ENCODE results near the gene PTPRD. TPM values are rescaled to one million over a fixed set of nuclear protein-coding genes. Genes with fewer than 3 reads are reported as not detected.
A peak's percentile ranks its signal among the peaks of the same experiment; 100 is the strongest.

Gene PTPRD
- total RNA-seq, 1 donor from 2014 or later: 6.9 TPM

GRCh38 chr9:8349901-8350300 is 2262.9 kb downstream of the PTPRD start:
- H3K27ac ChIP-seq: no peak overlapping the region
- no peaks in the 10 kb centered on the region for H3K9me3 ChIP-seq
- H3K27me3 ChIP-seq: no peaks in the 10 kb centered on the region
- intact Hi-C loops (cut with DNase I): no loop called here
- DNase-seq (ENCODE audit: low spot score in 2 of 2): no peak
- peaks cover 0 to 3% of the 10 kb centered on the region in 2 donors for H3K4me1 ChIP-seq
- H3K36me3 ChIP-seq: no peaks in the 10 kb centered on the region
- H3K4me3 ChIP-seq: no peak overlapping the region
- no peak for TF ChIP-seq CTCF (IDR thresholded peaks at IDR 0.05)

GRCh38 chr9:8349376-8349775 is 2263.4 kb downstream of the PTPRD start:
- peaks cover 0 to 3% of the 10 kb centered on the region in 2 donors for H3K4me1 ChIP-seq
- no peaks in the 10 kb centered on the region for H3K36me3 ChIP-seq
- H3K27me3 ChIP-seq: no peaks in the 10 kb centered on the region
- intact Hi-C loops (cut with DNase I): no loop called here
- no peak for DNase-seq (ENCODE audit: low spot score in 2 of 2)
- no peak overlapping the region for H3K4me3 ChIP-seq
- H3K9me3 ChIP-seq: no peaks in the 10 kb centered on the region
- H3K27ac ChIP-seq: no peak overlapping the region
- no peak for TF ChIP-seq CTCF (IDR thresholded peaks at IDR 0.05)

DNA sequence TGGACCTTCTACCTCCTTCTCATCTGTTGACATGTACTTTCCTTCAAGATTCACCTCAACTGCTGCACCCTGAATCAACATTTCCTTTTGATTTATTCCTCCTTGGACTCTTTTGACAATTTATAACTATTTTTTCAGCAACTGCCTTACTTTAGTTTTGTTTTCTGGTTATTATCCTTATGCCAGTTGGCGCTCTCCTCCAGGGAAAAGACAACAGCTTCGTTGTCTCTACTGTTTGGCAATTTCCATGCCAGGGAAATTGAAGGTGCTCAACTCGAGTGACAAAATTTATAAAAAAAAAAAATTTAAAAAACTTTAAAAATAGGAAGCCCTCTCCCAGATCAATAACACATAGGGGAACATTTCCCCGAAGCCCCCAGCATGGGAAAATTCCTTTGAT is 2264.0 kb downstream of the PTPRD start:
- TF ChIP-seq CTCF (IDR thresholded peaks at IDR 0.05): no peak
- intact Hi-C loops (cut with DNase I): no loop called here
- no peaks in the 10 kb centered on the region for H3K36me3 ChIP-seq
- no peak for DNase-seq (ENCODE audit: low spot score in 2 of 2)
- H3K27me3 ChIP-seq: no peaks in the 10 kb centered on the region
- H3K4me1 ChIP-seq: peaks cover 0 to 3% of the 10 kb centered on the region in 2 donors
- no peak overlapping the region for H3K4me3 ChIP-seq
- H3K27ac ChIP-seq: no peak overlapping the region
- H3K9me3 ChIP-seq: no peaks in the 10 kb centered on the region

DNA sequence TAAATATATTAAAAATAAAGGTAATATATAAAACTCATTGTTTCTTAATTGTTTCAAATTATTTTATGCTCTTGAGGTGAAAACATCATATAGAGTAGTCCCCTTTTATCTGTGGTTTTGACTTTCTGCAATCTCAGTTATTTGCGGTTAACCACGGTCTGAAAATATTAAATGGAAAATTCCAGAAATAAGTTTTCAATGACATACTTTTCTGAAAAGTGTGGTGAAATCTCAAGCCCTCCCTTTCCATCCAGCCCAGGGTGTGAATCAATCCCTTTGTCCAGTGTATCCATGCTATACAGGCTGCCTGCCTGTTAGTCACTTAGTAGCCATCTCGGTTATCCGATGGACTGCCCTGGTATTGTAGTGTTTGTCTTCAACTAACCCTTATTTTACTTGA is 2266.5 kb downstream of the PTPRD start:
- no peak for TF ChIP-seq CTCF (IDR thresholded peaks at IDR 0.05)
- H3K9me3 ChIP-seq: no peaks in the 10 kb centered on the region
- intact Hi-C loops (cut with DNase I): no loop called here
- no peak overlapping the region for H3K4me3 ChIP-seq
- H3K27ac ChIP-seq: no peak overlapping the region
- peaks cover 0 to 3% of the 10 kb centered on the region in 2 donors for H3K4me1 ChIP-seq
- no peak for DNase-seq (ENCODE audit: low spot score in 2 of 2)
- no peaks in the 10 kb centered on the region for H3K27me3 ChIP-seq
- no peaks in the 10 kb centered on the region for H3K36me3 ChIP-seq

DNA sequence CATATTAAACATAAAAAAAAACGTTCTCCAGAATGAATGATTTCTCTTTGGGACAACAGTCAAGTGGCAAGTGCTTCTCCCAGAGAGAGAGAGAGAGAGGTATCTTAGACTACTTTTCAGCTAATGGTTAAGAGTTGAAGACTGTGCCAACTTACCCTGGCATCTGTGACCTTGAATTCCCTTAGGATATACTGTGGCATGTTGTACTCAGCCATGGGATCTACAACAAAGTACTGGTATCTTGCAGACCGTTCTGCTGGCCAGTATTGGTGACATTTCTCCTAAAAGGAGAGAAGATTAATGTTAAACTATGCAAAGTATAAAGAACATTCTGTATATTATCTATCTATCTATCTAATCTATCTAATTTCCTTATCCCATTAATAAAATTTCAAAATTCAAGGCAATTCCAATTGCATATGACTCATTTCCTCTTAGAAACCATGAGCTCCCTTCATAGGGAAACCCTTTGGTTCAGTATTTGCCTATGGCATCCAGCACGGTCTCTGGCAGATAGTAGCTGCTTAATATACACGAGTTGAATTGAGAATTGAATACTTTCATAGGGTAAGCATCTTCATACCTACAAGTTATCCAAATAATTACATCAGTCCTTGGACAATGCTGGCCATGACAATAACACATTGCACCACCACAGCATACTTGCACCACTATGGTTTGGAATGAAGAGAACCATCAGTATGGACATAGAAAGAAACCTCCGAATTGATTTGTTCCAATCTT is 2273.9 kb downstream of the PTPRD start:
- H3K9me3 ChIP-seq: no peaks in the 10 kb centered on the region
- no peaks in the 10 kb centered on the region for H3K27me3 ChIP-seq
- no peaks in the 10 kb centered on the region for H3K36me3 ChIP-seq
- DNase-seq (ENCODE audit: low spot score in 2 of 2): no peak
- peaks cover 0 to 8% of the 10 kb centered on the region in 2 donors for H3K4me1 ChIP-seq
- intact Hi-C loops (cut with DNase I): no loop called here
- peak overlapping the region in 1 of 2 donors; percentile 37 for H3K27ac ChIP-seq
- H3K4me3 ChIP-seq: no peak overlapping the region
- no peak for TF ChIP-seq CTCF (IDR thresholded peaks at IDR 0.05)
